ENCODE measurements around the gene HTR2A. TPM values are rescaled to one million over a fixed set of nuclear protein-coding genes. Genes with fewer than 3 reads are reported as not detected.

The HTR2A gene
- total RNA-seq (2014; rRNA removed; shearing (Covaris generic); ENCODE audit: low replicate concordance): not detected in 2 replicates

- Histone ChIP-seq H3K9me3 (ENCODE audit: low read length) (no peaks in the 10 kb centered on the region), H3K27ac (ENCODE audit: low read length) (no peak within 1 kb of the TSS), H3K9me2 (replicated peaks; ENCODE audit: insufficient read depth, low read length) (no peaks in the 10 kb centered on the region), H3K36me3 (ENCODE audit: insufficient read depth, low read length) (no peaks in the 10 kb centered on the region), H3K4me3 (ENCODE audit: low read length) (no peak within 1 kb of the TSS), H3K4me2 (ENCODE audit: low read depth, low read length, poor library complexity, severe bottlenecking) (no peak within 1 kb of the TSS), H3K79me2 (ENCODE audit: low read length) (no peaks in the 10 kb centered on the region), H3K9ac (ENCODE audit: low read length) (no peak within 1 kb of the TSS), H4K20me1 (ENCODE audit: insufficient read depth, low read depth, low read length) (no peaks in the 10 kb centered on the region), H3K4me1 (ENCODE audit: low read length) (no peaks in the 10 kb centered on the region), H3K27me3 (ENCODE audit: low read length) (no peaks in the 10 kb centered on the region), H2AFZ (ENCODE audit: low read length) (no peak within 1 kb of the TSS)
- no peak for DNase-seq
These were observed at the start of gene HTR2A for GRCh38 chr13:46896341-46897137. Gene HTR2A (minus strand): TSS chr13:46897053. CDS start chr13:46895906, 1,147 bp downstream.

- no peaks in the 10 kb centered on the region for H3K9me2 ChIP-seq (replicated peaks; ENCODE audit: insufficient read depth, low read length)
- H3K9me3 ChIP-seq (ENCODE audit: low read length): peaks cover 16% of the 10 kb centered on the region
- no peaks in the 10 kb centered on the region for H4K20me1 ChIP-seq (ENCODE audit: insufficient read depth, low read depth, low read length)
- H3K27me3 ChIP-seq (ENCODE audit: low read length): no peaks in the 10 kb centered on the region
- no peaks in the 10 kb centered on the region for H3K4me1 ChIP-seq (ENCODE audit: low read length)
- H2AFZ ChIP-seq (ENCODE audit: low read length): no peak overlapping the region
- H3K4me2 ChIP-seq (ENCODE audit: low read depth, low read length, poor library complexity, severe bottlenecking): no peak overlapping the region
- H3K4me3 ChIP-seq (ENCODE audit: low read length): no peak overlapping the region
- H3K27ac ChIP-seq (ENCODE audit: low read length): no peak overlapping the region
- H3K9ac ChIP-seq (ENCODE audit: low read length): no peak overlapping the region
- no peaks in the 10 kb centered on the region for H3K36me3 ChIP-seq (ENCODE audit: insufficient read depth, low read length)
- H3K79me2 ChIP-seq (ENCODE audit: low read length): no peaks in the 10 kb centered on the region
- DNase-seq: no peak
These were observed 39.7 kb upstream of the HTR2A start for GRCh38 chr13:46936525-46936924.

GRCh38 chr13:46934749-46935148, 37.9 kb upstream of the HTR2A start:
- Histone ChIP-seq H3K79me2 (ENCODE audit: low read length) (no peaks in the 10 kb centered on the region), H3K36me3 (ENCODE audit: insufficient read depth, low read length) (no peaks in the 10 kb centered on the region), H3K9ac (ENCODE audit: low read length) (no peak overlapping the region), H2AFZ (ENCODE audit: low read length) (no peak overlapping the region), H3K27ac (ENCODE audit: low read length) (no peak overlapping the region), H3K9me2 (replicated peaks; ENCODE audit: insufficient read depth, low read length) (no peaks in the 10 kb centered on the region), H4K20me1 (ENCODE audit: insufficient read depth, low read depth, low read length) (no peaks in the 10 kb centered on the region), H3K4me1 (ENCODE audit: low read length) (no peaks in the 10 kb centered on the region), H3K4me2 (ENCODE audit: low read depth, low read length, poor library complexity, severe bottlenecking) (no peak overlapping the region), H3K4me3 (ENCODE audit: low read length) (no peak overlapping the region), H3K27me3 (ENCODE audit: low read length) (no peaks in the 10 kb centered on the region), H3K9me3 (ENCODE audit: low read length) (peaks cover 18% of the 10 kb centered on the region)
- DNase-seq: no peak

GRCh38 chr13:46926916-46927590, 30.2 kb upstream of the HTR2A start:
- no peaks in the 10 kb centered on the region for H3K4me1 ChIP-seq (ENCODE audit: low read length)
- no peak overlapping the region for H2AFZ ChIP-seq (ENCODE audit: low read length)
- no peak overlapping the region for H3K27ac ChIP-seq (ENCODE audit: low read length)
- peaks cover 7% of the 10 kb centered on the region for H3K9me3 ChIP-seq (ENCODE audit: low read length)
- H4K20me1 ChIP-seq (ENCODE audit: insufficient read depth, low read depth, low read length): no peaks in the 10 kb centered on the region
- no peaks in the 10 kb centered on the region for H3K27me3 ChIP-seq (ENCODE audit: low read length)
- H3K4me2 ChIP-seq (ENCODE audit: low read depth, low read length, poor library complexity, severe bottlenecking): no peak overlapping the region
- H3K79me2 ChIP-seq (ENCODE audit: low read length): no peaks in the 10 kb centered on the region
- H3K36me3 ChIP-seq (ENCODE audit: insufficient read depth, low read length): no peaks in the 10 kb centered on the region
- no peak overlapping the region for H3K4me3 ChIP-seq (ENCODE audit: low read length)
- no peak for DNase-seq
- no peaks in the 10 kb centered on the region for H3K9me2 ChIP-seq (replicated peaks; ENCODE audit: insufficient read depth, low read length)
- no peak overlapping the region for H3K9ac ChIP-seq (ENCODE audit: low read length)

- H3K9me3 ChIP-seq (ENCODE audit: low read length): no peaks in the 10 kb centered on the region
- DNase-seq: no peak
- no peaks in the 10 kb centered on the region for H4K20me1 ChIP-seq (ENCODE audit: insufficient read depth, low read depth, low read length)
- no peaks in the 10 kb centered on the region for H3K36me3 ChIP-seq (ENCODE audit: insufficient read depth, low read length)
- H3K27ac ChIP-seq (ENCODE audit: low read length): no peak overlapping the region
- no peaks in the 10 kb centered on the region for H3K4me1 ChIP-seq (ENCODE audit: low read length)
- H3K9ac ChIP-seq (ENCODE audit: low read length): no peak overlapping the region
- H3K4me2 ChIP-seq (ENCODE audit: low read depth, low read length, poor library complexity, severe bottlenecking): no peak overlapping the region
- no peaks in the 10 kb centered on the region for H3K79me2 ChIP-seq (ENCODE audit: low read length)
- H3K4me3 ChIP-seq (ENCODE audit: low read length): no peak overlapping the region
- no peaks in the 10 kb centered on the region for H3K27me3 ChIP-seq (ENCODE audit: low read length)
- H3K9me2 ChIP-seq (replicated peaks; ENCODE audit: insufficient read depth, low read length): no peaks in the 10 kb centered on the region
- no peak overlapping the region for H2AFZ ChIP-seq (ENCODE audit: low read length)
These were observed 28.6 kb upstream of the HTR2A start for GRCh38 chr13:46925486-46925885.

- Histone ChIP-seq H3K9ac (ENCODE audit: low read length) (no peak overlapping the region), H3K4me3 (ENCODE audit: low read length) (no peak overlapping the region), H3K9me3 (ENCODE audit: low read length) (no peaks in the 10 kb centered on the region), H4K20me1 (ENCODE audit: insufficient read depth, low read depth, low read length) (no peaks in the 10 kb centered on the region), H2AFZ (ENCODE audit: low read length) (no peak overlapping the region), H3K9me2 (replicated peaks; ENCODE audit: insufficient read depth, low read length) (no peaks in the 10 kb centered on the region), H3K4me2 (ENCODE audit: low read depth, low read length, poor library complexity, severe bottlenecking) (no peak overlapping the region), H3K27me3 (ENCODE audit: low read length) (no peaks in the 10 kb centered on the region), H3K79me2 (ENCODE audit: low read length) (no peaks in the 10 kb centered on the region), H3K4me1 (ENCODE audit: low read length) (no peaks in the 10 kb centered on the region), H3K27ac (ENCODE audit: low read length) (no peak overlapping the region), H3K36me3 (ENCODE audit: insufficient read depth, low read length) (no peaks in the 10 kb centered on the region)
- no peak for DNase-seq
These were observed 17.5 kb upstream of the HTR2A start for GRCh38 chr13:46914341-46914740.

- no peaks in the 10 kb centered on the region for H3K36me3 ChIP-seq (ENCODE audit: insufficient read depth, low read length)
- no peak overlapping the region for H3K27ac ChIP-seq (ENCODE audit: low read length)
- no peaks in the 10 kb centered on the region for H3K9me3 ChIP-seq (ENCODE audit: low read length)
- H3K27me3 ChIP-seq (ENCODE audit: low read length): no peaks in the 10 kb centered on the region
- H3K4me1 ChIP-seq (ENCODE audit: low read length): no peaks in the 10 kb centered on the region
- H3K4me3 ChIP-seq (ENCODE audit: low read length): no peak overlapping the region
- no peaks in the 10 kb centered on the region for H3K79me2 ChIP-seq (ENCODE audit: low read length)
- no peak overlapping the region for H2AFZ ChIP-seq (ENCODE audit: low read length)
- H3K4me2 ChIP-seq (ENCODE audit: low read depth, low read length, poor library complexity, severe bottlenecking): no peak overlapping the region
- H4K20me1 ChIP-seq (ENCODE audit: insufficient read depth, low read depth, low read length): no peaks in the 10 kb centered on the region
- H3K9me2 ChIP-seq (replicated peaks; ENCODE audit: insufficient read depth, low read length): no peaks in the 10 kb centered on the region
- H3K9ac ChIP-seq (ENCODE audit: low read length): no peak overlapping the region
- no peak for DNase-seq
These were observed 16.9 kb upstream of the HTR2A start for GRCh38 chr13:46913757-46914156.

GRCh38 chr13:46909042-46909441, 12.2 kb upstream of the HTR2A start:
- Histone ChIP-seq H2AFZ (ENCODE audit: low read length) (no peak overlapping the region), H3K4me3 (ENCODE audit: low read length) (no peak overlapping the region), H3K9ac (ENCODE audit: low read length) (no peak overlapping the region), H3K36me3 (ENCODE audit: insufficient read depth, low read length) (no peaks in the 10 kb centered on the region), H3K9me2 (replicated peaks; ENCODE audit: insufficient read depth, low read length) (no peaks in the 10 kb centered on the region), H3K9me3 (ENCODE audit: low read length) (no peaks in the 10 kb centered on the region), H3K4me2 (ENCODE audit: low read depth, low read length, poor library complexity, severe bottlenecking) (no peak overlapping the region), H3K27me3 (ENCODE audit: low read length) (no peaks in the 10 kb centered on the region), H3K27ac (ENCODE audit: low read length) (no peak overlapping the region), H4K20me1 (ENCODE audit: insufficient read depth, low read depth, low read length) (no peaks in the 10 kb centered on the region), H3K79me2 (ENCODE audit: low read length) (no peaks in the 10 kb centered on the region), H3K4me1 (ENCODE audit: low read length) (no peaks in the 10 kb centered on the region)
- DNase-seq: no peak

All from Karpas-422 (cell line).